ENCODE data around the gene RPL36A.

Gene RPL36A

GRCh38 chrX:101442085-101442484 lies 51.3 kb downstream of the RPL36A start:
- Histone ChIP-seq H3K9me3 (ENCODE audit: control insufficient read depth, insufficient read depth, low read length) (peaks cover 4% of the 10 kb centered on the region; the same call in 1 of the 2 replicates), H3K9ac (ENCODE audit: low read depth, low read length) (no peak overlapping the region), H3K4me1 (ENCODE audit: insufficient read depth, low read length) (no peaks in the 10 kb centered on the region), H3K36me3 (ENCODE audit: insufficient read depth, low read length) (peaks cover 9% of the 10 kb centered on the region; the same call in 1 of the 2 replicates)

All from ES-I3 (cell line).